B cell (primary cell): ENCODE data around the gene ELAVL3. TPM values are rescaled to one million over a fixed set of nuclear protein-coding genes. Genes with fewer than 3 reads are reported as not detected.
"Not testable (repeated sequence)": the region's sequence is repeated elsewhere in the genome, so short reads cannot be mapped to it uniquely, and the experiment has no call there.

Source experiments
- ATAC-seq: fragments of 200-7000 bp; cut with Tn5 transposase; one replicate; pipeline ENCODE4 v1.10.0; 2021; ENCODE audit warnings: low read depth, mild to moderate bottlenecking, moderate number of reproducible peaks, moderate library complexity
- CTCF ChIA-PET: fragments of 350-600 bp; sonication (Branson Sonifier 250); formaldehyde crosslinking; loops from one replicate; lab custom pipeline; 2021; ENCODE audit warnings: antibody characterized with exemption, inconsistent platforms; lab: Charles Lee
- POLR2A ChIA-PET: fragments of 350-600 bp; sonication (Branson Sonifier 250); formaldehyde crosslinking; loops from one replicate; lab custom pipeline; 2021; ENCODE audit warnings: antibody characterized with exemption; lab: Charles Lee
- DNase-seq: peaks from one replicate; pipeline ENCODE4 v3.0.0; 2013
- H2AFZ ChIP-seq: 2 replicates; pipeline ENCODE4 v1.6.1; 2012; ENCODE audit warnings: mild to moderate bottlenecking, low read depth, low read length; ENCODE audit not compliant: insufficient read depth, poor library complexity, severe bottlenecking
- H3K27ac ChIP-seq, 2 donors: 1 replicate in 1 of 2; 2 replicates in 1 of 2; pipeline ENCODE4 v1.5.1; 2012 to 2013; ENCODE audit warnings: low read length in 2 of 2, mild to moderate bottlenecking in 2 of 2, moderate library complexity in 1 of 2
- H3K27me3 ChIP-seq, 4 experiments: fragments of 200-600 bp in 1 of 4; sonication (generic) in 1 of 4; replicated peaks in 1 of 4; 1 replicate in 2 of 4; 2 replicates in 2 of 4; pipeline versions ENCODE4 v1.6.1 to v1.7.0; 2013 to 2016; ENCODE audit warnings: low read length in 3 of 4, mild to moderate bottlenecking in 2 of 4, mixed read lengths in 1 of 4, moderate library complexity in 1 of 4; ENCODE audit not compliant: insufficient read depth in 4 of 4, control insufficient read depth in 3 of 4; ENCODE audit errors: control extremely low read depth in 1 of 4
- H3K36me3 ChIP-seq, 2 experiments: replicated peaks in 1 of 2; 1 replicate in 1 of 2; 2 replicates in 1 of 2; pipeline versions ENCODE4 v1.6.1 to v1.7.1; 2013; ENCODE audit warnings: low read length in 1 of 2; ENCODE audit not compliant: insufficient read depth in 2 of 2, control insufficient read depth in 1 of 2; ENCODE audit errors: control extremely low read depth in 1 of 2, extremely low read depth in 1 of 2
- H3K4me1 ChIP-seq, 2 donors: fragments of 200-600 bp in 1 of 2; sonication (generic) in 1 of 2; 1 replicate in 1 of 2; 2 replicates in 1 of 2; pipeline versions ENCODE4 v1.5.1 to v1.6.1; 2013 to 2017; ENCODE audit warnings: low read length in 2 of 2; ENCODE audit not compliant: control insufficient read depth in 2 of 2, insufficient read depth in 2 of 2
- H3K4me2 ChIP-seq: replicated peaks from 2 replicates; pipeline ENCODE3; 2012; ENCODE audit warnings: mild to moderate bottlenecking, low read depth, low read length; ENCODE audit not compliant: poor library complexity, severe bottlenecking
- H3K4me3 ChIP-seq, 5 experiments: fragments of 200-600 bp in 1 of 5; sonication (generic) in 1 of 5; 1 replicate in 3 of 5; 2 replicates in 2 of 5; pipeline versions ENCODE4 v1.5.1 to v1.7.0; 2011 to 2016; ENCODE audit warnings: low read length in 4 of 5, mild to moderate bottlenecking in 4 of 5, low read depth in 2 of 5, control low read depth in 1 of 5, moderate library complexity in 1 of 5; ENCODE audit not compliant: insufficient read depth in 1 of 5; ENCODE audit errors: control extremely low read depth in 1 of 5, extremely low read depth in 1 of 5
- H3K79me2 ChIP-seq: fragments of 200-600 bp; sonication (generic); one replicate; pipeline ENCODE4 v1.6.0; 2016; ENCODE audit warnings: low read length; ENCODE audit not compliant: control insufficient read depth, insufficient read depth
- H3K9ac ChIP-seq: fragments of 200-600 bp; sonication (generic); 2 replicates; pipeline ENCODE4 v1.6.1; 2017; ENCODE audit warnings: mild to moderate bottlenecking, low read length, moderate library complexity
- H3K9me3 ChIP-seq, 3 donors: one replicate each; pipeline versions ENCODE4 v1.6.1 to v1.7.1; 2013; ENCODE audit warnings: low read length in 2 of 3; ENCODE audit not compliant: control insufficient read depth in 2 of 3, insufficient read depth in 1 of 3; ENCODE audit errors: control extremely low read depth in 1 of 3
- H4K20me1 ChIP-seq: 2 replicates; pipeline ENCODE4 v1.6.0; 2012; ENCODE audit warnings: mild to moderate bottlenecking, low read length; ENCODE audit not compliant: insufficient read depth, control insufficient read depth, poor library complexity, severe bottlenecking
- H3K27ac Mint-ChIP-seq: one replicate; pipeline ENCODE4 v1.8.0; 2021; ENCODE audit warnings: mixed read lengths
- H3K27me3 Mint-ChIP-seq: one replicate; pipeline ENCODE4 v1.8.0; 2021; ENCODE audit warnings: mixed read lengths
- H3K4me1 Mint-ChIP-seq: one replicate; pipeline ENCODE4 v1.8.0; 2021; ENCODE audit warnings: mixed read lengths
- H3K4me3 Mint-ChIP-seq: one replicate; pipeline ENCODE4 v1.8.0; 2021; ENCODE audit warnings: mixed read lengths
- H3K9me3 Mint-ChIP-seq: one replicate; pipeline ENCODE4 v1.8.0; 2022; ENCODE audit warnings: mixed read lengths; ENCODE audit not compliant: insufficient read depth
- EZH2 ChIP-seq: IDR thresholded peaks from 2 replicates; pipeline ENCODE4 v1.6.1; 2012; ENCODE audit warnings: borderline replicate concordance, low read depth, mild to moderate bottlenecking, moderate library complexity, low read length; ENCODE audit not compliant: insufficient read depth, poor library complexity, severe bottlenecking
- WGBS: methylation state at CpG from one replicate; pipeline ENCODE4 v1.1.5; 2013; ENCODE audit warnings: missing lambda C conversion rate; ENCODE audit not compliant: insufficient coverage; 5-methylcytosine and 5-hydroxymethylcytosine counted together
- intact Hi-C: fragments of 100-400 bp; cut with micrococcal nuclease; formaldehyde crosslinking; loops from one replicate; pipeline ENCODE4 v1.10.0; 2022
- polyA plus RNA-seq: library from polyadenylated mRNA; depleted of rRNA; stranded (reverse); fragments of >200 nt; gene quantifications from 2 replicates; pipeline ENCODE4 v1.2.3, GENCODE V29; 2012
- total RNA-seq, 2 donors: library from RNA; stranded (reverse); fragments of 120-200 nt in 1 of 2; gene quantifications; 1 replicate in 1 of 2; 2 replicates in 1 of 2; pipeline versions ENCODE4 v1.2.3 to v1.2.4, GENCODE V29; 2013 to 2022
- TF ChIP-seq, protein P1 (sequence below): fragments of 200-600 bp; IDR thresholded peaks from one replicate; pipeline ENCODE4 v1.8.0; 2022; ENCODE audit warnings: antibody characterized with exemption, mild to moderate bottlenecking

Gene ELAVL3
- total and polyA plus RNA-seq, 2 donors (not counting 1 experiment from before 2014, with no cell fraction given), result 0.01 TPM; not detected in 1

DNA sequence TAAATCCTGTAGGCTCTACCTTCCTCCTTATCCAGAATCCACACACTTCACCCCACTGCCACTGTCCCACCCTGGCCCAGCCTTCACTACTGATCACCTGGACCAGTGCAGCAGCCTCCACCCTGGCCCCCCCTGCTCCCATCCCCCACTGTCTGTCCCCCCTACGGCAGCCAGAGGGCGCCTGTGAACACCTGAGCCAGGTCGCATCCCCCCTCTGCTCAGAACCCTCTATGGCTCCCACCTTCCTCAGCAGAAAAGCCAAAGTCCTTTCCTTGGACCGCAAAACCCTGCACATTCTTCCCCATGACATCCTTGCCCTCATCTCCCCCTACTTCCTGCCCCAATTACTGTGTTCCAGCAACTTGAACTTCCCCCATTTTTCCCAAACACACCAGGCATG is 20.6 kb downstream of the ELAVL3 start:
- TF ChIP-seq, protein P1, sequence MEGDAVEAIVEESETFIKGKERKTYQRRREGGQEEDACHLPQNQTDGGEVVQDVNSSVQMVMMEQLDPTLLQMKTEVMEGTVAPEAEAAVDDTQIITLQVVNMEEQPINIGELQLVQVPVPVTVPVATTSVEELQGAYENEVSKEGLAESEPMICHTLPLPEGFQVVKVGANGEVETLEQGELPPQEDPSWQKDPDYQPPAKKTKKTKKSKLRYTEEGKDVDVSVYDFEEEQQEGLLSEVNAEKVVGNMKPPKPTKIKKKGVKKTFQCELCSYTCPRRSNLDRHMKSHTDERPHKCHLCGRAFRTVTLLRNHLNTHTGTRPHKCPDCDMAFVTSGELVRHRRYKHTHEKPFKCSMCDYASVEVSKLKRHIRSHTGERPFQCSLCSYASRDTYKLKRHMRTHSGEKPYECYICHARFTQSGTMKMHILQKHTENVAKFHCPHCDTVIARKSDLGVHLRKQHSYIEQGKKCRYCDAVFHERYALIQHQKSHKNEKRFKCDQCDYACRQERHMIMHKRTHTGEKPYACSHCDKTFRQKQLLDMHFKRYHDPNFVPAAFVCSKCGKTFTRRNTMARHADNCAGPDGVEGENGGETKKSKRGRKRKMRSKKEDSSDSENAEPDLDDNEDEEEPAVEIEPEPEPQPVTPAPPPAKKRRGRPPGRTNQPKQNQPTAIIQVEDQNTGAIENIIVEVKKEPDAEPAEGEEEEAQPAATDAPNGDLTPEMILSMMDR, result no peak
- no peak for TF ChIP-seq EZH2

DNA sequence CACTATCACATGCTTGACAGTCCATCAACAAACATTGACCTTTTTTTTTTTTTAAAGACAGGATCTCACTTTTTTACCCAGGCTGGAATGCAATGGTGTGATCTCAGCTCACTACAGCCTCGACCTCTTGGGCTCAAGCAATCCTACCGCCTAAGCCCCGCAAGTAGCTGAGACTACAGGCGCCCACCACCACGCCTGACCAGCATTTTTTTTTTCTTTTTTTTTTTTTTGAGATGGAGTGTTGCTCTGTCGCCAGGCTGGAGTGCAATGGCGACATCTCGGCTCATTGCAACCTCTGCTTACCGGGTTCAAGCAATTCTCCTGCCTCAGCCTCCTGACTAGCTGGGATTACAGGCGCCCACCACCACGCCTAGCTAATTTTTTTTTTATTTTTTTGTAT is 21.9 kb downstream of the ELAVL3 start:
- peaks cover 0 to 11% (median 0%) of the 10 kb centered on the region in 4 experiments for H3K27me3 ChIP-seq
- H3K27ac Mint-ChIP-seq, H3K4me3 Mint-ChIP-seq, H3K9me3 ChIP-seq, H3K4me1 ChIP-seq, H3K4me1 Mint-ChIP-seq, H3K4me3 ChIP-seq, H3K36me3 ChIP-seq, H3K9me3 Mint-ChIP-seq, H3K79me2 ChIP-seq, DNase-seq, CTCF ChIA-PET, H3K27ac ChIP-seq, intact Hi-C loops, H3K4me2 ChIP-seq, H2AFZ ChIP-seq, ATAC-seq, H3K9ac ChIP-seq, H4K20me1 ChIP-seq, H3K27me3 Mint-ChIP-seq: not testable (repeated sequence)
- 93% methylated on average over 3 of the region's 11 CpGs for WGBS
- POLR2A ChIA-PET, result interaction anchor here (0.7 kb wide), 2 partner anchors 138 to 527 kb away, joined by 3 read pairs; no protein-coding TSS in a partner anchor

More for the DNA sequence above, 20.6 kb downstream of the ELAVL3 start:
- H3K4me3 Mint-ChIP-seq, result no peak overlapping the region
- Histone ChIP-seq H3K9me3 (peaks cover 0 to 4% (median 0%) of the 10 kb centered on the region in 3 donors), H3K9ac (no peak overlapping the region), H3K4me3 (no peak overlapping the region), H4K20me1 (no peaks in the 10 kb centered on the region), H3K4me2 (no peak overlapping the region), H3K27me3 (peaks cover 0 to 11% (median 0%) of the 10 kb centered on the region in 4 experiments), H2AFZ (no peak overlapping the region), H3K27ac (no peak overlapping the region), H3K79me2 (no peaks in the 10 kb centered on the region), H3K36me3 (no peaks in the 10 kb centered on the region), H3K4me1 (no peaks in the 10 kb centered on the region)
- no peak for DNase-seq
- H3K9me3 Mint-ChIP-seq, result no peaks in the 10 kb centered on the region
- ChIA-PET POLR2A (no interaction called here), CTCF (no interaction called here)
- no peak overlapping the region for H3K27ac Mint-ChIP-seq
- 66% methylated on average over 3 of the region's 4 CpGs for WGBS
- no peak for ATAC-seq
- intact Hi-C loops, result no loop called here
- H3K4me1 Mint-ChIP-seq, result no peaks in the 10 kb centered on the region
- H3K27me3 Mint-ChIP-seq, result no peaks in the 10 kb centered on the region
